ENCODE data around the gene PDZRN3.

The PDZRN3 gene

DNA sequence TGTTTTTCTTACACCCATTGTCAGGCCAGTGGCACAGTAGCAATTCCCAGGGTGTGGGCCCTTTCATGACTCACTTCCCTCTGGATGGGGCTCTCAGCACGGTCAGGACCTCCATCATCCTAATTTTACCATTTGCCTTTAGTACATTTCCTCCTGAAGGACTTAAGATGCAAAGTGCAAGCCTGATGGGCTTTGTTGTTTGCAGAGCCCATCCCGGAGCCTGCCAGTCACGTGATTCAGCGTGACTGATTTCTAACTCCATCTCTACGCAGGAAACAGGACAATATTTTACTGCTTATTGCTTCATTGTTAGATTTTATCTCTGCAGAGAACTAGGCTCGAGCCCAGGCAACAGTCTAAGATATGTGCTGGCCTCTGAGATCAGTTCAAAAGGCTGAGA, 223.7 kb downstream of the PDZRN3 start:
- no peak for DNase-seq (ENCODE audit: extremely low read depth in 1 of 2, low read depth in 1 of 2)

DNA sequence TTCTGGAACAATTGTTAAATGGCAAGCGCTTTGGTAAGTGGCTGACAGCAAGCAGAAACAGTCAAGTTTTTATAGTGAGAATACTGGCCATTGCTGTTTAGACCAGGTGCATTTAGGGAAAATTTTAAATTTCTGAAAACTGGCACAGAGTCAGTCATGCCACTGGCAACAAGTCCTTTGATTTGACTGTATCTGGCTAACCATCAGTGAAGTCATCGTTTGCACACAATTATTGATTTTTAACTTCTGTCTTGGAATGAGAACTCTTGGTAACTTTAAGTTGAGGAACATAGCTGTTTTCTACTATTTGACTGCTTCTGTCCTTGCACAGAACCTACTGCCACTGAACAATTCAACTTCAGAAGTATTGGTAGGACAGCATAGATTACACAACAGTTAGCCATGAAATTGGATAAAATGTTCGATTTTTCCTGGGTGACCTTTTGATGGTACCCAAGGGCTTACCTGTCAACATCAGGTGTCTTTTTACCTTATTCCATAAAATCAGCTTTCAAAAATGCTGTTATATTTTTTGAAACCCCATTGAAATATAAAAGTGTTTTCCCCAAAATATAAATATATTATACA, 225.0 kb downstream of the PDZRN3 start:
- no peak for DNase-seq (ENCODE audit: extremely low read depth in 1 of 2, low read depth in 1 of 2)

GRCh38 chr3:73399106-73399505, 225.6 kb downstream of the PDZRN3 start:
- DNase-seq (ENCODE audit: extremely low read depth in 1 of 2, low read depth in 1 of 2): no peak

GRCh38 chr3:73398084-73398483, 226.7 kb downstream of the PDZRN3 start:
- DNase-seq (ENCODE audit: extremely low read depth in 1 of 2, low read depth in 1 of 2): no peak

DNA sequence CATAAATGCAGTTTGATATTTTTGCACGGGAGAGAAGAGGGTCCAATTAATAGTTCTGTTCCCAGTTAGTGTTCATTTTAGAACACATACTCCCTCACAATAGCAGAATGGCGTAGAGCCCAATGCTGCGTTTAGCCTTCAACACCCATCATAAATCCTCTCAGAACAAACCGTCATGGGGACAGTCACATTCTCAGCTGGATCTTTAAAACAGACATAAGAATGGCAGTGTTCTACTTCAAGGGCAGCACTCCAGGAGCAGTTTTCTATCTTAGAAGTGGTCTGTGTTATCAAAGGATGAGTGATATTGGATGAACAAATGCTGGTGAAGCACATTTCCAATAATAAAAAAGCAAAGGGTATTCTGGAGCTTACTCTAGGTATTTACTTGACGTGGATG, 230.5 kb downstream of the PDZRN3 start:
- no peak for DNase-seq (ENCODE audit: extremely low read depth in 1 of 2, low read depth in 1 of 2)

DNA sequence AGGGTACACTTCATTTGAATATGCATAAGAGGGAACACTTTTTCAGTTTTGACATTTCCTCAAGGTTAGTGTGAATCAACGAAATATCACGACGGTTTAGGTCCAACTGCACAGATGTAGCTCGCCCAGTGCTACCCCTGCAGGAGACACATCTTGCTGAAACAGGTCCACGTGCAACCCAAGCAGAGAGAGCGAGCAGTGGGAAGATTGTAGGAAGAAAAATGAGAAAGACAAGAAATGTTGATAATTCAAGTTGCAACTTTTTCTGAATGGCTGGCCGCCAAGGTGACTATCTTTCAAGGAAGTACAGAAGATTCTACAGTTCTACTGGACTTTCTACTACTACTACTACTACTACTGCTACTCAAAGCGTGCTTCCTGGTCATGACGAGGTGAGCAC, 231.7 kb downstream of the PDZRN3 start:
- DNase-seq (ENCODE audit: extremely low read depth in 1 of 2, low read depth in 1 of 2): no peak

DNA sequence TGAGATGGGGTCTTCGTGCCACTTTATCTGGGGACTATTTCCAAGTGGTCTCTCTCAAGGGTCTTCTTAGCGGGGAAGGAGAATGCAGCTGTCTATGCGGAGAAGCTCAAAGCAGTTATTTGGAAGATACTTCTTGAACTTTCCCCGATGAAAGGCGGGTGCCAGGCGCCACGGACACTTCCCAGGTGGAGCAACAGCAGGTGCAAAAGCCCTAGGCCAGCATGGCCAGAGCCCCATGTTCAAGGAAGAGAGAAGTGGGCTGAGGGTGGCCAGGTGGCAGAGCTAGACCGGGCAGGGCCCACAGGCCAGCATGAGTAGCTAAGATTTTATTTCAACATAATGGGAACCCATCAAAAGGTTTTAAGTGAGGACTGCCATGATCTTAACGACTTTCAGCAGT, 232.8 kb downstream of the PDZRN3 start:
- no peak for DNase-seq (ENCODE audit: extremely low read depth in 1 of 2, low read depth in 1 of 2)

DNA sequence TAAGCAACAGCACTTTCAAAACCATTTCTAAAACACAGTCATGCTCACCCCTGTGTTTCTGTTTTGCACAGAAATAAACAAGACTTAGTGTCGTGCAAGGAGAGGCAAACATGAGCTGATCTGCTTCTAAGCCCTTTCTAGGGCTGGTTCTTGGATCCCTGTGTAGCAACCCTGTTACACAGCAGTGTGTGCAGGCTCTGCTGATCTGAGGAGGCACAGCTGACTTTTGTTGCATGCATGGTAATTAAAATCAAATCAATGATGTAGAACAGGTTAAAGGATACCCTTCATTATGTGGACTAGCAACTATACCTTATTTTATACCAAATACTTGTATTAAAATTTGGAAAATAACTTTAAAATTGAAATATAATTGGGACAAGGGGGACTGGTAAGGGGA, 234.8 kb downstream of the PDZRN3 start:
- DNase-seq (ENCODE audit: extremely low read depth in 1 of 2, low read depth in 1 of 2): no peak

DNA sequence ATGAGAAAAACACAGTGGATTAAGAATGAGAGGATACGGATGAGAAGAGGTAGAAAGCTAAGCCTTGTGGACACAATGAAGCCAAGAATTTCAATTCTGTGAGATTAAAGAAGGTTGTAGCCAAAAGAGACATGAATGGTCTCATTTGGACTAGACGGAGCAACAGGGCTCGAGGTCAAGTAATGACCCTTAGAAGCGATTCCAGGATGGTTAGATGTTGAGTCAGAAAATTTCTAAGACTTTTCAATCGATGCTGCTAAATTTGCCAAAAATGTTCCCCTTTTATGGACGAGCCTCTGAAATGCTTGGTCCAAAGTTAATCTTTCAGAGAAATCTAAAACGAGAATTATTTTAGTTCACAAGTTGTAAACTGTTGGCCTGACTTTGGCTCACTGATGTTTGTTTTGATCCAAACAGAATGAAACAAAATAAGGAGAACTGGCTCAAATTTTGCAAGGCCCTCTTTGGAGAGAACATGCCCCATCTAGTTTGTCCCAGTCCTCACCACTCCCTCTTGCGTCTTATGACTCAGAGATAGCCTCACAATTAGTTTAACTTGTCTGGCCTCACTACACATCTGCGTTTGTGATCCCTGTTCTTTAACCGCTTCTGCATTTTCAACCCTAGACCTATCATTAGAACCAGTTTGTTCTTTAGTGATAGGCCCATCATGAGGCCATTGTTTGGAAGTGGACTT, 235.5 kb downstream of the PDZRN3 start:
- DNase-seq (ENCODE audit: extremely low read depth in 1 of 2, low read depth in 1 of 2): no peak

- no peak for DNase-seq (ENCODE audit: extremely low read depth in 1 of 2, low read depth in 1 of 2)
Measured at GRCh38 chr3:73385568-73385967, 239.2 kb downstream of the PDZRN3 start.

DNA sequence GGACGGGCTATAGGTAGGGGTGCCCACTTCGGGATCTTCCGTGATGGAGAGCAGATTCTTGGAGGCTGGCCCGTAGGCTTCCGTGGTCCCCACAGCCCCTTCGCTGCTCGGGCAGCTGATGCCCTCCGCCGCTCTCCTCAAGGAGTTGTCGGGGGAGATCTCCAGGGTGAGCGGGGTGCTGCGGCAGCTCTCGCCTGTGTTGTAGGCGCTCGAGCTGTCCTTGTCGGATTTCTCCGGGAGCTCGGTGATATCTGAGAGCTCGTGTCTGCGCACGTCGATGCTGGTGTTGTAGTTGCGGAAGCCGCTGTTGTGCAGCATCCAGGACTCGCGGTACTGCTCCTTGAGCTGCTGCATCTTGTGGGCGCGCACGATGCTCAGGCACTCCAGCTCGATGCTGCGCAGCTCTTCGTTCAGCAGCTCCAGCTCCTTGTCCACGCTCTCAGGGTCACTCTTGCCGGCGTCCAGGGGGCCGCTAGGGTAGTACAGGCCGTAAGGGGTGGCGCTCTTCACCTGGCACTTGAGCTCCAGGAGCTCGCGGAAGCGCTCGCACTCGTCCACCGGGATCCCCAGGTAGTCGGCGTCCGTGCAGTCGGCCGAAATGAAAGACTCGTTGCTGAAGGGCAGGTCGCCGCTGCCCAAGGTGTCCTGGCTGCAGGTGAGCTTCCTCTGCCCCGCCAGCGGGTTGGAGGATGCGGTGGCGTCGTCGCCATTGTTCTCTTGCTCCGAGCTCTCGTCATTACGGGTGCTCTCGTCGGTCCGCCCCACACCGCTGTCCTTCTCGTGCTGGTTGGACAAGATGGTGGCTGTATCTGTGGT, 240.4 kb downstream of the PDZRN3 start:
- DNase-seq (ENCODE audit: extremely low read depth in 1 of 2, low read depth in 1 of 2): no peak

- no peak for DNase-seq (ENCODE audit: extremely low read depth in 1 of 2, low read depth in 1 of 2)
Measured at GRCh38 chr3:73383470-73384049, 241.2 kb downstream of the PDZRN3 start.

- DNase-seq (ENCODE audit: extremely low read depth in 1 of 2, low read depth in 1 of 2): no peak
Measured at GRCh38 chr3:73381551-73381950, 243.2 kb downstream of the PDZRN3 start.

- no peak for DNase-seq (ENCODE audit: extremely low read depth in 1 of 2, low read depth in 1 of 2)
Measured at GRCh38 chr3:73380735-73381532, 243.8 kb downstream of the PDZRN3 start.

- no peak for DNase-seq (ENCODE audit: extremely low read depth in 1 of 2, low read depth in 1 of 2)
Measured at GRCh38 chr3:73379465-73379864, 245.3 kb downstream of the PDZRN3 start.

DNA sequence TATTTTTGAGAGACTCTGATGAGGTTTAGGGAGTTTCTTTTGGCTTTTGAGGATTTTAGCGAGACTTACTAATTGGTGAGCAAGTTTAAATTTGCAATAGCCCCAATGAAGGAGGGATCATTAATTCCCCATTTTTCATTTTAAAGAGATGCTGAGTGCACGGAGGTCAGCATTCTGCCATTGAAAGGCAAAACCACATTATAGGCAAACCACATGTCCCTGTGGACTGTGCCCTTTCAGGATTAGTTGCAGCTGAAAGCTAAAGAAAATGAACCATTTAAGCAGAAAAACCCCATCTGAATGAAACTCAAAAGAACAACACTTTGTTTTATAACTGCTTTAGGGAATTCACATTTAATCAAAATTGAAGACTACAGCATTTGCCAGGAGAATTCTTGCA, 246.5 kb downstream of the PDZRN3 start:
- DNase-seq (ENCODE audit: extremely low read depth in 1 of 2, low read depth in 1 of 2): no peak

DNA sequence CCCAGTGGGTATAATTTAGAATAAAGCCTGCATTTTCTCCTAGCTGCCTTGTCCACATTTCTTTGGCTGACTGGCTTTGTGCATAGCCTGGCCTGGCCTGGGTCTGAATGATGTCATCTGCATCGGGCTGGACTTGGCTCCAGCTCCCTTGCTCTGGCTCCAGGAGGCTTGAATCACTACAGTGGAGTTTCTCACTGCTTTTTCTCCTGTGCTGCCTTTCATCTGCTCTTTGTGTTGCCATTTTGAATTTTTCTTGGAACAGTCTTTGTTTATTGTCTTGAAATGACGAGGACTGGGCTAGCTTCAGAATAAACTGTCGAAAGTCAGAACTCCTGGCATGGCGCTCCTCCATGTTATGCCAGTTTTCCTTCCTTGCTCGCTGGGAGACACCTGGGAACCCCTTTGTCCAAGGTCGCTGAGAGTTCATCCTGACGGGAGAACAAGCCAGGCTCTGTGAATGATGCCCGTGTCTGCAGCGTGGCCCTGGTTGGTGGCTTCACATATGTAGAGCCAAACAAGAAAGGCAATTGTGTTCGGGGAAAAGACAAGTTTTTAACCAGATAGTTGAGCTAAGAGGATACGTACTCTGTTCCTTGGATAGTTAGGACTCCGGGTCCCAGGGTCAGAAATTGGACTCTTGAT, 258.9 kb downstream of the PDZRN3 start:
- DNase-seq (ENCODE audit: extremely low read depth in 1 of 2, low read depth in 1 of 2): no peak

GRCh38 chr3:73364517-73364916, 260.2 kb downstream of the PDZRN3 start:
- no peak for DNase-seq (ENCODE audit: extremely low read depth in 1 of 2, low read depth in 1 of 2)

DNA sequence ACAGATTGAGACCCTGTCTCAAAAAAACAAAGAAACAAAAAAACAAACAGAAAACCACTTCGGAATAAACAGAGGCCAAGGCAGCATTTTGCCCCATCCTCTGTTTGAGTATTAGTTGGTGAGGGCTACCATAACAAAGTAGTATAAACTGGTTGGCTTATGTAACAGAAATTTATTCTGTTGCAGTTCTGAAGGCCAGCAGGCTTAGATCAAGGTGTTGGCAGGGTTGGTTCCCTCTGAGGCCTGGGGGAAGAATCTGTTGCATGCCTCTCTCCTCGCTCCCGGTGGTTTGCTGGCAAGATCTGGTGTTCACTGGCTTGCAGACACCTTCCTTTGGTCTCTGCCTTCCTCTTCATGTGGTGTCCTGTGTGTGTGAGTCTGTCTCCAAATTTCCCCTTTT, 261.6 kb downstream of the PDZRN3 start:
- DNase-seq (ENCODE audit: extremely low read depth in 1 of 2, low read depth in 1 of 2): no peak

DNA sequence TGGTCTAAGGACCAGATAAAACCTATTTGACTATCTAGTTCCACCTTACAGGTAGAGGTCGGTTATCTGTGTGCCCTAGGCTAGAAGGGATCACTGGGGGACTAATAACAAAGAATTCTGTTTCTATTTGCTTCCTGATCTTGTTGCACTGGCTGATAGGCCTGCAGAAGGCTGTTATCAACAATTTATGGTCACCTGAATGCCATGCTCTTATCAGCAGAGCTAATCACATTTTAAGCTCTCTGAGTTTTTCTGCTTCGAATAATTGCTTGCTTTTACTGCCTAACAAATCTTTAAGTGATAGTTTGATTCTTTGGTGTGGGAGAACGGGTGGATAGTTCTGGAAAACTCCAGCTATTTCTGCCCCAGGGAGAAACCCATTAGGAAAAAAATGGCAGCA, 263.1 kb downstream of the PDZRN3 start:
- DNase-seq (ENCODE audit: extremely low read depth in 1 of 2, low read depth in 1 of 2): no peak
